B cell (primary cell): Measurements from ENCODE around the gene PPP1R2.

Experiments
- CTCF ChIP-seq: fragments of 200-600 bp; IDR thresholded peaks from one replicate; pipeline ENCODE4 v1.8.0; 2022; ENCODE audit warnings: antibody characterized with exemption, mild to moderate bottlenecking
- EZH2 ChIP-seq: IDR thresholded peaks from 2 replicates; pipeline ENCODE4 v1.6.1; 2012; ENCODE audit warnings: borderline replicate concordance, low read depth, mild to moderate bottlenecking, moderate library complexity, low read length; ENCODE audit not compliant: insufficient read depth, poor library complexity, severe bottlenecking

GRCh38 chr3:195549931-195550519 lies 6.9 kb upstream of the PPP1R2 start:
- no peak for TF ChIP-seq CTCF
- no peak for TF ChIP-seq EZH2
